ENCODE data around the gene CRTC3. TPM values are rescaled to one million over a fixed set of nuclear protein-coding genes. Genes with fewer than 3 reads are reported as not detected.
A peak's percentile ranks its signal among the peaks of the same experiment; 100 is the strongest.

Gene CRTC3
- total and polyA plus RNA-seq, 2 of the 13 experiments (the other 11 are each of a cell fraction or from before 2014, with no cell fraction given) = 8.4 to 11.8 TPM

GRCh38 chr15:90489944-90490343 lies 39.8 kb upstream of the CRTC3 start (continued):
- no peak for TF ChIP-seq ZNF251 (CRISPR knock-in tag; IDR thresholded peaks at IDR 0.05)
- TF ChIP-seq TFE3 (CRISPR knock-in tag; IDR thresholded peaks at IDR 0.05) = 0 out of 2 replicates have a peak, but pooled peaks have one; percentile 14
- peak; percentile 72 for TF ChIP-seq PBX2 (CRISPR knock-in tag; IDR thresholded peaks at IDR 0.05)
- TF ChIP-seq ZNF441 (CRISPR knock-in tag; IDR thresholded peaks at IDR 0.05; ENCODE audit: borderline replicate concordance) = peak; percentile 78
- peak; percentile 97 for TF ChIP-seq HMG20A (CRISPR knock-in tag; IDR thresholded peaks at IDR 0.05; ENCODE audit: borderline replicate concordance)
- TF ChIP-seq ZNF776 (CRISPR knock-in tag; IDR thresholded peaks at IDR 0.05) = no peak
- TF ChIP-seq BRF2 (CRISPR knock-in tag; IDR thresholded peaks at IDR 0.05) = peak; percentile 97
- TF ChIP-seq KLF11 (CRISPR knock-in tag; IDR thresholded peaks at IDR 0.05) = peak; percentile 27; the same call in 1 of the 2 replicates
- TF ChIP-seq ZBTB1 (CRISPR knock-in tag; IDR thresholded peaks at IDR 0.05; ENCODE audit: borderline replicate concordance) = no peak
- peak; percentile 92 for TF ChIP-seq ZNF3 (CRISPR knock-in tag; IDR thresholded peaks at IDR 0.05)
- TF ChIP-seq YY1 (IDR thresholded peaks at IDR 0.05; ENCODE audit: insufficient read depth, insufficient replicate concordance, low read depth, low read length) = peak; percentile 13
- TF ChIP-seq ZNF451 (CRISPR knock-in tag; IDR thresholded peaks at IDR 0.05) = no peak
- TF ChIP-seq NBN (conservative IDR thresholded peaks at IDR 0.05) = no peak
- TF ChIP-seq ZFYVE20 (CRISPR knock-in tag; IDR thresholded peaks at IDR 0.05; ENCODE audit: borderline replicate concordance, low read depth) = no peak
- TF ChIP-seq CENPX (CRISPR knock-in tag; IDR thresholded peaks at IDR 0.05) = no peak
- peak; percentile 79; the same call in 1 of the 2 replicates for TF ChIP-seq SNAPC5 (CRISPR knock-in tag; IDR thresholded peaks at IDR 0.05; ENCODE audit: borderline replicate concordance)
- TF ChIP-seq HNRNPH1 (optimal IDR thresholded peaks at IDR 0.05; ENCODE audit: low read depth, low read length) = no peak
- TF ChIP-seq MAFF (IDR thresholded peaks at IDR 0.05; ENCODE audit: low read depth, low read length) = no peak
- no peak for TF ChIP-seq NFE2L1 (CRISPR knock-in tag; IDR thresholded peaks at IDR 0.05; ENCODE audit: borderline replicate concordance)
- no peak for TF ChIP-seq AGO2 (optimal IDR thresholded peaks at IDR 0.05; ENCODE audit: low read depth, low read length)
- no peak for TF ChIP-seq NPAS2 (CRISPR knock-in tag; IDR thresholded peaks at IDR 0.05; ENCODE audit: borderline replicate concordance)
- TF ChIP-seq NR2F1 (CRISPR knock-in tag; IDR thresholded peaks at IDR 0.05) = peak; percentile 52 to 61; a peak in 3 of 4 replicates
- TF ChIP-seq ZNF234 (CRISPR knock-in tag; conservative IDR thresholded peaks at IDR 0.05) = no peak
- peak; percentile 97 for TF ChIP-seq ARID3A (IDR thresholded peaks at IDR 0.05; ENCODE audit: low read depth, low read length)
- TF ChIP-seq THAP11 (CRISPR knock-in tag; IDR thresholded peaks at IDR 0.05) = peak; percentile 76
- no peak for TF ChIP-seq ZNF510 (CRISPR knock-in tag; IDR thresholded peaks at IDR 0.05; ENCODE audit: low read depth)
- TF ChIP-seq ZNF598 (CRISPR knock-in tag; IDR thresholded peaks at IDR 0.05; ENCODE audit: borderline replicate concordance) = no peak
